HCEC 1CT (cell line): ENCODE measurements around the gene HSD17B10.
A peak's percentile ranks its signal among the peaks of the same experiment; 100 is the strongest.
"Not testable (repeated sequence)": the region's sequence is repeated elsewhere in the genome, so short reads cannot be mapped to it uniquely, and the experiment has no call there.

Experiments
- DNase-seq: peaks from one replicate; pipeline ENCODE4 v3.0.0-alpha.2; 2017

Gene HSD17B10

DNA sequence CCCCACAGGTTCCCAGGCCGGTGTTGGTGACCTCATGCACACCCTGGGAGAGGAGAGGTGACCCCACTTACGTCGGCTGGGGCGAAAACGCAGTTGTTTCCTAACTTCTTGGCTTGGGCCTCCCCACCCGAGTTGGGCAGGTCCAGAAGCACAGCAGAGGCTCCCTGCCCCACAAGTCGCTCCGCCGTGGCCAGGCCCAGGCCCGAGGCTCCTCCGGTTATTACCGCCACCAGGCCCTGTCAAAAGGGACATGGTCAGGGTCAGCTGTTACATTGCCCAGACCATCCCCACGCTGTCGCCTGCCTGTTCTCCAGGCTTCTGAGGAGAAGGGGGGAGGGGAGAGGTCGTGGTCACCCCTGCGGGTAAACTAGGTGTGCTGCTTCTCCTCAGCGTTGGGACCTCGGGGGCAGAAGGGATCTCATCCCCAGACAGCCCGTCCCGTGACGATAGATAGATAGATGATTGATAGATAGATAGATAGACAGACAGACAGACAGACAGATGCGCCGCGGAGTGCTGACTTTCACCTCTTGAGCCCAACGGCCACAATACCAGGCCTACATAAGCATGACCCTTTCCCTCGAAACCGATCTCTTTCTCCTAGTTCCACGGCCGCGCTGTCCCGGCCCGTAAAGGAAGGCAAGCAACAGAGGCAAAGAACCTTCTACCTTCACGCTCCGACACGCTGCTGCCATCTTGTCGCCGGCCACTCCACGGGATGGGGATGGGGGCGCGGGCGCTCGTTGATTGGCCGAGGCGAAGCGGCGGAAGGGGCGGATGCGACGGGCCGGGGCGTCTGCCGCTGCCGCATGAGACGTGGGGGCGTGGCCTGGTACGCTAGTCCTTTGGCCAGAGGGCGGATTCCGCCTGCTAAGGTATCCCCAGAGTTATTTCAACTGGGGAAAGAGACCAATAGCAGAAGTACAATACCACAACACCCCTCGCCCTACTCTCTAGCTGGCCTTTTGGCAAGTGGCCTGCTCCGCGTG lies at the start of gene HSD17B10:
TSS of gene HSD17B10 (minus strand) at position 720 of the 989 bp plus-strand sequence. CDS start at position 695, 25 bp downstream.
- DNase-seq = peak; percentile 80

GRCh38 chrX:53483416-53483815 lies 49.2 kb upstream of the HSD17B10 start:
- DNase-seq = no peak

- DNase-seq = peak; percentile 38
These were observed 47.8 kb upstream of the HSD17B10 start for GRCh38 chrX:53481816-53482465.

- DNase-seq = peak; percentile 17
These were observed 46.9 kb upstream of the HSD17B10 start for GRCh38 chrX:53481093-53481492.

GRCh38 chrX:53479301-53479700 lies 45.1 kb upstream of the HSD17B10 start:
- peak; percentile 0 for DNase-seq

GRCh38 chrX:53476371-53476770 lies 42.2 kb upstream of the HSD17B10 start:
- DNase-seq = peak; percentile 60

GRCh38 chrX:53474707-53475106 lies 40.5 kb upstream of the HSD17B10 start:
- no peak for DNase-seq

- DNase-seq = no peak
These were observed 37.2 kb upstream of the HSD17B10 start for GRCh38 chrX:53471346-53471745.

- not testable (repeated sequence) for DNase-seq
These were observed 34.5 kb upstream of the HSD17B10 start for GRCh38 chrX:53468659-53469058.

DNA sequence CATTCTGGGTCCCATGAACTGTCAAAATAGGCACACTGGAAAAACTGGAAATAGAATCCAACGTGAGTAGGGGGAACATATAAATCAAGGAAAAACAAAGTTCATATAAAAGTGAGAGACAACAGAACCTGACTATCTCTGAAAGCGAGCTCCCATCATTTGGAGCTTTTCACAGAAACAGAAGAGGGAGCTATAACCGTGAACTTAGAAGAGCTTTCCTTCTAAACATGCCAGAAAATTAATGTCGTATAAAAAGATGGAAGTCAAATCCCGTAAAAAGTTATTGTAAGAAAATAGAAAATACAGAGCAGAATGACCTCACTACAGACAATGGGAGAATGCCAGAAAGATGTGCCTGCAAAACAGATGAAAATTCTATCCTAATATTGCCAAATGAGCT lies 23.9 kb upstream of the HSD17B10 start:
- peak; percentile 43 for DNase-seq

- DNase-seq = peak; percentile 75
These were observed 22.1 kb upstream of the HSD17B10 start for GRCh38 chrX:53456254-53456653.

GRCh38 chrX:53452812-53453211 lies 18.6 kb upstream of the HSD17B10 start:
- no peak for DNase-seq

DNA sequence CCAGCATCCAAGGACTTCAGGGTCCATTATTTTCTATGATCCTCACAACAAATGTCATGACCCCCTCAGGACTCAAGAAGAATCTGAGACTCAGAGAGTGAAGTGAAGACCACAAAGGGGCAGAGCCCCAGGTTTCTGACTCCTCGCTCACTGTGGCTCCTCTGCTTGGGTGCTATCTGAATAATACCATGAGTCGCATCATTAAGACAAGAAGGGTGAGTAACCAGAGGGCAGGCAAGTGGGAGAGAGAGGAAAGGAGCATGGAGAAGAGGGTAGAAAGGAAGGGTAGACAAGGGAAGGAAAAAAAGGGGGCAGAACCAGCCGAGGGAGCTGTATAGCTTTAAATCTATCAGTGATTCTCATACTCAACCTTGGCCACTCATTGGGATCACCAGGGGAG lies 15.5 kb upstream of the HSD17B10 start:
- DNase-seq = no peak

- DNase-seq = no peak
These were observed 13.3 kb upstream of the HSD17B10 start for GRCh38 chrX:53447441-53447840.

DNA sequence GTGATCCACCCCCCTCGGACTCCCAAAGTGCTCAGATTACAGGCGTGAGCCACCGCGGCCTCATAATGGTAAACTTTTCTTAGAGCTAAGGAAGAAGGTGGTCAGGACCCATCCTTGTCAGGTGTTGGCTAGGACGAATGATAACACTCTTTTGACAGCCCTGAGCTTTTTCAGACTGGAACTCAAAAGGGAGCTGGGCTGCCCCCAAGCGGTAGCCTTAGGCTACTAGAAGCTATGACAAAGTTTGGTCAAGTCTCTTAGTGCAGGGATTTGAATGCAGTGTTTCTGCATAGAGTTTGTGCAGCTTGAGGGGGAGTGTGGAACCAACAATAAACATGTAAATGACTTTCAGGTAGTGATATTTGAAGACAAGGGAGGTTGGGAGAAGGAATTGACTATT lies 11.8 kb upstream of the HSD17B10 start:
- DNase-seq = no peak

DNA sequence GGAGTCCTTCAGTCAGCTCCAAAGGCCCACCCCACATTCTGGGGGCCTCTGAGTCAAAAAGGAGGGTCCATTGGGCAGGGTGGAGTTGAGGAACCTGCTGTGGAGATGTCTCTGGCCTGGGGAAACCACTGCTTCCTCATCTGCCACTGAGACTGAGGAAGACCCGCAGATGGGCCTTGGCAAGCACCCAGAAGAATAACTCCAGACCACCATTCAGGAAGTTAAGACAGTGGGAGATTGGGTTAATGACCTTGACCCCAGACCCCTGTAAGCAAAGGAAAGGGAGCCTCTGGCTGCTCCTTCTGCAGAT lies 8.1 kb upstream of the HSD17B10 start:
- no peak for DNase-seq

DNA sequence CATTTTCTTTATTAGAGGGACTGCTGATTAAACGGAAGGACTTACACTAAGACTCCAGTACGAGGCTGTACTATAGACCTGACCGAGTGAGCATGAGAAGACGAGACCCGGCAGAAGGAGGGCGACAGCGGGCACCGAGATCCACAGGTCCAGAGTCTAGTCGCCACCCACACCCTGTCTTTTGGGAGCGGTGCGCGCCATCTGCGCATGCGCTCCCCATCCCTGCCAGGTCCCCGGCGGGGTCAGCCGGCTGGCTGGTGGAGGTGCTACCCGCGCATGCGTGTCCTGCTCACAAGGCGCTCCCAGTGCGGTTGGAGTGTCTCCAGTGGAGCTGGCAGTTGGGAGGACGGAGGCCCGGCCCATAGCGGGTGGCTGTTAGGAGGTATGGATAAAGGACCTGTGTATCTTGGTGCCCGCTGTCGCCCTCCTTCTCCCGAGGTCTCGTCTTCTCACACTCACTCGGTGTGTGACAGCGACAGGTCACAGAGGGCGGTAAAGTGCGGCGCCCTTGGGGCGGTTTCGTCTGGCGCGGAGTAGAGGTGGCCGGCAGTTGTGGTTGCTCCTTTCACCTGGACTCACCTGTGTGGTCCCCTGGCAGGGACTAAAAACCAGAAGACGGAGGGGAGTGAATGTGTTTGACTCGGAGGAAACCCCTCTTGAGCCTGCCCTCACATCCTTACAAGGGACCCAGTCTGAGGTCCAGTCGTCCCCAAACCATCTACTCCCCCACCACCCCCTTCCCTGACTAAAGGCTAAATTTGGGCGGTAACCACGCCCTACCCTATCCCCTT lies 7.6 kb upstream of the HSD17B10 start:
- DNase-seq = peak; percentile 42

DNA sequence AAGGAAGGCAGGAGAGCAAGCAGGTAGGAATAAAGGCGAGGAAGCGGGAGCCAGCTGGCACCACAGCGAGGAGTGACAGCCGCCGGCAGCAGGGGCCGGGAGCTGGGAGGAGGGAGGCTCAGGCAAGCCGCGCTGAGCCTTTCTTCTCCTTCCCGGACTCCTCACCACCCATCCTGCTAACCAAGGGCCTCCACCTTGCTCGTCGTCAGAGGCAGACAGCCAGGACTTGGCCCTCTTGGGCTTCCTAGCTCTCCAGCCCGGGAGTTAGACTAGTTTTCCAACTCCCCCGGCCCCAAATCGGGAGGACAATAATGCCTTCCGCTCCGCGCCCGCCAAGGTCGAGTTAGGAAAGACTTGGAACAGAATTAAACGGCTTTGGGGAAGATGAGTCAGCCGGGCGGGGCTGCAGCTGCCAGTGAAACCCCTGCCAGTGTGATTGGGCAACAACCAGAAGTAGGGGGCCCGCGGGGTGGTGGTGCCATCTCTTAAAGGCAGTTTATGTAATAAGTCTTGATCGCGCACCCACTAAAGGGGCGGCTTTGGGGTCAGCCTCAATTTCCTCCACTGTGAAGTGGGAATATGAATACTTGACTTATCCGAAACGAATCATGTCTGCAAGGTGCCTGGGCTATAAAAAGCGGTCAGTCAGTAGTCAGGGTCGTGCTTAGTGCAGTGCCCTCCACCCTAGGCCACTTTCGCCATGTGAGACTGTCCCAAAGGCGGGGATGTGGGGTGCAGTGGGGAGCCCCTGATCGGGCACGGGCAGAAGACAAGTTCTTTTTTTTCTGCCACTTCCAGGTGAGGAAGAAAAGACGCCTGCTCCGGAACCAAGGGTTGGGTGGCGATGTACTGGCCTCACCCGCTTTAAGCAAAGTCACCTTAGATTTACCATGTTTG lies 6.7 kb upstream of the HSD17B10 start:
- peak; percentile 47 for DNase-seq

DNA sequence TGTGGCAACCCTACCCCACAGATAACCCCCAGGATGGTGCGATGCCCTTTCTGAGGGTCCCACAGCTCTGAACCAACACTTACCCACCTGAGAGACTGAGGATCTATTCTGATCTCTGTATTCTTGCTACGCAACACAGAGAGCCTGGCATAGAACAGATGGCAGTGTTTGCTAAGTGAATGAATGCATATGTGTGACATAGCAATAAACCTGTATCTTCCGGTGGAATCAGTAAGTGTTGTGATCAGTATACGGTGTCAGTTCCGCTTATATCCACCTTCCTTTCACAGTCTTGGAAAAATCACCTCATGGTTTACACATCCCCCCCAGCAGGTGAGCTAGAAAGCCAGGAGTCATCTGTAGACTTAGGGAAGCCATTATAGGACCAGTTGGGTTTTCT lies 5.9 kb upstream of the HSD17B10 start:
- DNase-seq = no peak

DNA sequence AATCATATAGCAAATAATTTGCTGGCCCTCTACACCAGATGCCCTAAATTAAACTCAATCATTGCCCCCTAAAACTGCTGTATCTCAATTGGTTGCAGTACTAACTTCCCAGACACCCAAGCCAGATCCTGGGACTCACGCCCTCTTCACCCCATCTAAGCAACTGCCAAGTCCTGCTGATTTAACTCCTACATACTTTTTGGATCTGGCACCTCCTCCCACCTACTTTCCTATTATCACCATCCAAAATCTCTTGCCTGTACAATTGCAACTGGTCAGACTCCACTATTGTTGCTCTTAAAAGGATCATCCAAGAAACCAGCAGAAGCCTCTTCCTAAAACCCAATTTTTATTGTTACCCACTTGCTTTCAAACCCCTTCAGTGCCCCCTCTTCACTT lies 4.7 kb upstream of the HSD17B10 start:
- DNase-seq = no peak

- DNase-seq = no peak
These were observed 4.1 kb upstream of the HSD17B10 start for GRCh38 chrX:53438174-53438831.

GRCh38 chrX:53437206-53437605 lies 3.0 kb upstream of the HSD17B10 start:
- no peak for DNase-seq
